ENCODE measurements around the gene ACSL6. TPM values are rescaled to one million over a fixed set of nuclear protein-coding genes. Genes with fewer than 3 reads are reported as not detected.

ACSL6 gene
- total RNA-seq, 1 donor from 2014 or later, result 4.5 TPM

- peak; percentile 44 for DNase-seq (ENCODE audit: low spot score)
- intact Hi-C loops (cut with DNase I), result no loop called here
Observed at GRCh38 chr5:132019337-132019736, 7.9 kb upstream of the ACSL6 start.

- intact Hi-C loops (cut with DNase I), result no loop called here
- DNase-seq (ENCODE audit: low spot score), result peak; percentile 33
Observed at GRCh38 chr5:132017738-132018625, 6.5 kb upstream of the ACSL6 start.

GRCh38 chr5:132017316-132017715 lies 5.9 kb upstream of the ACSL6 start:
- intact Hi-C loops (cut with DNase I), result no loop called here
- no peak for DNase-seq (ENCODE audit: low spot score)

GRCh38 chr5:132016721-132017250 lies 5.3 kb upstream of the ACSL6 start:
- DNase-seq (ENCODE audit: low spot score), result peak; percentile 31

GRCh38 chr5:132013711-132014110 lies 2.3 kb upstream of the ACSL6 start:
- peak; percentile 69 for DNase-seq (ENCODE audit: low spot score)
- intact Hi-C loops (cut with DNase I), result no loop called here

More at GRCh38 chr5:132016721-132017250, 5.3 kb upstream of the ACSL6 start:
- intact Hi-C loops (cut with DNase I), result no loop called here

GRCh38 chr5:132013006-132013689 lies 1.7 kb upstream of the ACSL6 start:
- intact Hi-C loops (cut with DNase I), result no loop called here
- DNase-seq (ENCODE audit: low spot score), result peak; percentile 78

GRCh38 chr5:132012371-132013005 lies 1.0 kb upstream of the ACSL6 start:
- intact Hi-C loops (cut with DNase I), result no loop called here
- DNase-seq (ENCODE audit: low spot score), result peak; percentile 76

GRCh38 chr5:132010989-132011621 lies 353 bp downstream of the ACSL6 start:
- intact Hi-C loops (cut with DNase I), result no loop called here
- peak; percentile 74 for DNase-seq (ENCODE audit: low spot score)

- intact Hi-C loops (cut with DNase I), result no loop called here
- peak; percentile 73 for DNase-seq (ENCODE audit: low spot score)
Observed at GRCh38 chr5:132010645-132010988, 841 bp downstream of the ACSL6 start.

- intact Hi-C loops (cut with DNase I), result no loop called here
- peak; percentile 59 for DNase-seq (ENCODE audit: low spot score)
Observed at GRCh38 chr5:132009706-132010405, 1.6 kb downstream of the ACSL6 start.

- intact Hi-C loops (cut with DNase I), result no loop called here
- peak; percentile 64 for DNase-seq (ENCODE audit: low spot score)
Observed at GRCh38 chr5:132008961-132009680, 2.3 kb downstream of the ACSL6 start.

GRCh38 chr5:132008163-132008473 lies 3.3 kb downstream of the ACSL6 start:
- no peak for DNase-seq (ENCODE audit: low spot score)
- intact Hi-C loops (cut with DNase I), result no loop called here

- DNase-seq (ENCODE audit: low spot score), result peak; percentile 78
- intact Hi-C loops (cut with DNase I), result loop anchor here (1.0 kb wide), 2 partner anchors 196 to 418 kb away; no protein-coding TSS in a partner anchor
Observed at GRCh38 chr5:132007399-132008162, 3.9 kb downstream of the ACSL6 start.

- intact Hi-C loops (cut with DNase I), result loop anchor here (1.0 kb wide), 2 partner anchors 195 to 417 kb away; no protein-coding TSS in a partner anchor
- no peak for DNase-seq (ENCODE audit: low spot score)
Observed at GRCh38 chr5:132006331-132007120, 4.9 kb downstream of the ACSL6 start.

- DNase-seq (ENCODE audit: low spot score), result no peak
- intact Hi-C loops (cut with DNase I), result no loop called here
Observed at GRCh38 chr5:132005591-132005990, 5.9 kb downstream of the ACSL6 start.

- no peak for DNase-seq (ENCODE audit: low spot score)
- intact Hi-C loops (cut with DNase I), result no loop called here
Observed at GRCh38 chr5:132003982-132004381, 7.5 kb downstream of the ACSL6 start.

- intact Hi-C loops (cut with DNase I), result no loop called here
- DNase-seq (ENCODE audit: low spot score), result no peak
Observed at GRCh38 chr5:132003170-132003744, 8.2 kb downstream of the ACSL6 start.
